Astrocyte (in vitro differentiated cells and primary cell): ENCODE data around the gene TUT4. TPM values are rescaled to one million over a fixed set of nuclear protein-coding genes. Genes with fewer than 3 reads are reported as not detected.

Experiments
- DNase-seq: peaks from one replicate; pipeline ENCODE4 v3.0.0-alpha.2; 2010; ENCODE audit warnings: low read depth
- FAIRE-seq: peaks from 2 replicates; lab custom pipeline; 2011; peaks lifted over from hg19 to GRCh38; lab: Jason Lieb, UNC
- H2AFZ ChIP-seq: 2 replicates; pipeline ENCODE4 v1.6.0; 2012; ENCODE audit warnings: low read depth, low read length, inconsistent platforms
- H3K27ac ChIP-seq: 2 replicates; pipeline ENCODE4 v1.5.1; 2011; ENCODE audit warnings: low read depth, low read length, inconsistent platforms
- H3K27me3 ChIP-seq: 2 replicates; pipeline ENCODE4 v1.6.0; 2011; ENCODE audit warnings: low read length, inconsistent platforms; ENCODE audit not compliant: insufficient read depth
- H3K36me3 ChIP-seq: 2 replicates; pipeline ENCODE4 v1.5.1; 2011; ENCODE audit warnings: low read length, inconsistent platforms; ENCODE audit not compliant: insufficient read depth
- H3K4me1 ChIP-seq: 2 replicates; pipeline ENCODE4 v1.5.1; 2011; ENCODE audit warnings: low read length, inconsistent platforms; ENCODE audit not compliant: insufficient read depth
- H3K4me2 ChIP-seq: 2 replicates; pipeline ENCODE4 v1.6.0; 2012; ENCODE audit warnings: low read length, inconsistent platforms
- H3K4me3 ChIP-seq: 2 replicates; pipeline ENCODE4 v1.5.1; 2011; ENCODE audit warnings: low read depth, mild to moderate bottlenecking, low read length, inconsistent platforms; ENCODE audit not compliant: insufficient read depth
- H3K79me2 ChIP-seq: 2 replicates; pipeline ENCODE4 v1.6.0; 2012; ENCODE audit warnings: mild to moderate bottlenecking, low read length, inconsistent platforms; ENCODE audit not compliant: insufficient read depth
- H3K9ac ChIP-seq: 2 replicates; pipeline ENCODE4 v1.6.0; 2012; ENCODE audit warnings: mild to moderate bottlenecking, low read length, inconsistent platforms
- H3K9me3 ChIP-seq: 2 replicates; pipeline ENCODE4 v1.5.1; 2012; ENCODE audit warnings: low read depth, mild to moderate bottlenecking, low read length, inconsistent platforms; ENCODE audit not compliant: insufficient read depth
- H4K20me1 ChIP-seq: 2 replicates; pipeline ENCODE4 v1.6.0; 2012; ENCODE audit warnings: low read length, inconsistent platforms; ENCODE audit not compliant: insufficient read depth
- H3K27ac Mint-ChIP-seq: one replicate; pipeline ENCODE4 v1.8.0; 2021; ENCODE audit warnings: mild to moderate bottlenecking, mixed read lengths; ENCODE audit not compliant: unreplicated experiment
- H3K27me3 Mint-ChIP-seq: one replicate; pipeline ENCODE4 v1.8.0; 2021; ENCODE audit warnings: low read depth, mixed read lengths; ENCODE audit not compliant: unreplicated experiment
- H3K36me3 Mint-ChIP-seq: one replicate; pipeline ENCODE4 v1.8.0; 2021; ENCODE audit warnings: low read depth, mixed read lengths; ENCODE audit not compliant: unreplicated experiment
- H3K4me1 Mint-ChIP-seq: one replicate; pipeline ENCODE4 v1.8.0; 2021; ENCODE audit warnings: low read depth, mixed read lengths; ENCODE audit not compliant: unreplicated experiment
- H3K4me3 Mint-ChIP-seq: one replicate; pipeline ENCODE4 v1.8.0; 2021; ENCODE audit warnings: mild to moderate bottlenecking, moderate library complexity, mixed read lengths; ENCODE audit not compliant: unreplicated experiment
- H3K9me3 Mint-ChIP-seq: one replicate; pipeline ENCODE4 v1.8.0; 2021; ENCODE audit warnings: mild to moderate bottlenecking, mixed read lengths; ENCODE audit not compliant: unreplicated experiment
- CTCF ChIP-seq: IDR thresholded peaks from 2 replicates; pipeline ENCODE4 v1.5.1; 2011; ENCODE audit warnings: low read depth, mild to moderate bottlenecking, inconsistent platforms, low read length, moderate library complexity; ENCODE audit not compliant: insufficient read depth
- EZH2 ChIP-seq: IDR thresholded peaks from 2 replicates; pipeline ENCODE4 v1.6.1; 2012; ENCODE audit warnings: mild to moderate bottlenecking, low read length, inconsistent platforms; ENCODE audit not compliant: insufficient read depth
- total RNA-seq: library from RNA; stranded (reverse); gene quantifications from 2 replicates; pipeline ENCODE4 v1.2.1, GENCODE V29; 2021

Gene TUT4
- total RNA-seq, 1 donor from 2014 or later = 47.0 TPM

GRCh38 chr1:52404116-52404974 lies 148.5 kb downstream of the TUT4 start, which contains the start of the genes ORC1 and PRPF38A:
ORC1 (minus strand) TSS chr1:52404423; CDS start chr1:52402223, 2,200 bp downstream.
PRPF38A (plus strand) TSS chr1:52404602; CDS start chr1:52404750, 148 bp downstream.
- no peaks in the 10 kb centered on the region for H3K27me3 ChIP-seq
- peaks cover 16% of the 10 kb centered on the region for H3K36me3 ChIP-seq
- Mint-ChIP-seq H3K27ac (peak within 1 kb of the TSS; percentile 89), H3K4me1 (peaks cover 7% of the 10 kb centered on the region), H3K27me3 (no peaks in the 10 kb centered on the region), H3K9me3 (no peaks in the 10 kb centered on the region), H3K36me3 (peaks cover 6% of the 10 kb centered on the region), H3K4me3 (peak within 1 kb of the TSS; percentile 100)
- peak within 1 kb of the TSS; percentile 92 for H3K27ac ChIP-seq
- FAIRE-seq = no peak
- no peaks in the 10 kb centered on the region for H3K9me3 ChIP-seq
- H2AFZ ChIP-seq = peak within 1 kb of the TSS; percentile 96
- DNase-seq = peak; percentile 92
- peaks cover 14% of the 10 kb centered on the region for H3K4me1 ChIP-seq
- peak within 1 kb of the TSS; percentile 97 for H3K9ac ChIP-seq
- peak within 1 kb of the TSS; percentile 99 for H3K4me3 ChIP-seq
- TF ChIP-seq EZH2 (no peak), CTCF (peak; percentile 54)
- peak within 1 kb of the TSS; percentile 92 for H3K4me2 ChIP-seq
- H3K79me2 ChIP-seq = peaks cover 48% of the 10 kb centered on the region
- H4K20me1 ChIP-seq = peaks cover 8% of the 10 kb centered on the region

GRCh38 chr1:52403566-52404115 lies 149.3 kb downstream of the TUT4 start:
- Mint-ChIP-seq H3K27ac (peak overlapping the region; percentile 82), H3K4me1 (peaks cover 7% of the 10 kb centered on the region), H3K4me3 (peak overlapping the region; percentile 100), H3K9me3 (no peaks in the 10 kb centered on the region), H3K36me3 (peaks cover 3% of the 10 kb centered on the region), H3K27me3 (no peaks in the 10 kb centered on the region)
- Histone ChIP-seq H3K9me3 (no peaks in the 10 kb centered on the region), H3K9ac (peak overlapping the region; percentile 97), H3K79me2 (peaks cover 48% of the 10 kb centered on the region), H3K36me3 (peaks cover 9% of the 10 kb centered on the region), H3K27me3 (no peaks in the 10 kb centered on the region), H3K4me1 (peaks cover 14% of the 10 kb centered on the region), H4K20me1 (peaks cover 5% of the 10 kb centered on the region), H3K4me3 (peak overlapping the region; percentile 99), H2AFZ (peak overlapping the region; percentile 96), H3K4me2 (peak overlapping the region; percentile 92), H3K27ac (peak overlapping the region; percentile 92)
- TF ChIP-seq CTCF (no peak), EZH2 (no peak)
- DNase-seq = peak; percentile 72
- FAIRE-seq = no peak
